Measurements from ENCODE around the gene GSN.

- TF ChIP-seq CTCF (IDR thresholded peaks at IDR 0.05; ENCODE audit: control extremely low read depth in 1 of 3, insufficient read depth in 1 of 3, low read depth in 1 of 3, low read length in 3 of 3) (no peak), ATF3 (IDR thresholded peaks at IDR 0.05; ENCODE audit: insufficient read depth, low read depth, low read length) (no peak), GTF2F1 (IDR thresholded peaks at IDR 0.05; ENCODE audit: borderline replicate concordance, low read depth, low read length) (no peak), SIX5 (IDR thresholded peaks at IDR 0.05; ENCODE audit: low read depth, low read length) (no peak), EZH2 (IDR thresholded peaks at IDR 0.05; ENCODE audit: low read depth, low read length, severe bottlenecking) (no peak), CBX8 (IDR thresholded peaks at IDR 0.05; ENCODE audit: borderline replicate concordance, low read depth, low read length) (no peak), PHF8 (conservative IDR thresholded peaks at IDR 0.05; ENCODE audit: low read depth, low read length) (no peak), POLR2AphosphoS5 (IDR thresholded peaks at IDR 0.05; ENCODE audit: low read depth, low read length) (no peak), EP300 (IDR thresholded peaks at IDR 0.05; ENCODE audit: borderline replicate concordance in 1 of 2, low read depth in 2 of 2, low read length in 2 of 2) (no peak)
Measured at GRCh38 chr9:121309833-121310425, 42.0 kb downstream of the GSN start.

Measured in H1 (cell line).